Measurements from ENCODE around the gene CPNE5. TPM values are rescaled to one million over a fixed set of nuclear protein-coding genes. Genes with fewer than 3 reads are reported as not detected.

Gene CPNE5
- total and polyA plus RNA-seq, 7 donors: 0.99 to 11.6 (median 3.8) TPM

DNA sequence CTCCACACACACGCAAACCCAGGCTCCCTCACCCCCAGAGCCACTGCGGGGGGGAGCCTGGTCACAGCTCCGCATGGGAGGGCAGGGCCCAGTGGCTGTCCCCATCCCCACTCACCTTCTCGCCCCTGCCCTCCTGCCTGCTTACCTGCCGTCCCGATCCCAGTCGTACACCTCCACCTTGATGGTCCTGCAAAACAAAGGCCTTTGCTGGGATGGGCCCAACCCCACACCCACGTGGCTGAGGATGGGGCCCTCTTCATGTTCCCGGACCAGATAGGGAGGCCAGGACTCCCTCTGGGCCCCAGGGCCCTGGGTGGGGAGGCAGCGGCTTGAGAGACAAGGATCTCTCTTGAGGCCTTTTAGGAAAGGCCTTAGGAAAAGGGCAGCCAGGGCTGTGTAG lies 74.1 kb downstream of the CPNE5 start:
- H3K9me3 ChIP-seq: no peaks in the 10 kb centered on the region
- DNase-seq: no peak
- H3K27ac ChIP-seq: no peak overlapping the region
- 81 to 82% methylated on average over 10 of the region's 10 CpGs for WGBS, 2 donors
- H3K4me1 ChIP-seq: peaks cover 0 to 28% (median 20%) of the 10 kb centered on the region in 4 donors
- intact Hi-C loops (cut with DNase I): loop anchor here (2.0 kb wide), 1 partner anchor 214 kb away; no protein-coding TSS in a partner anchor
- TF ChIP-seq POLR2A (IDR thresholded peaks at IDR 0.05) (no peak), POLR2AphosphoS5 (IDR thresholded peaks at IDR 0.05) (no peak), EP300 (IDR thresholded peaks at IDR 0.05) (no peak)
- TF ChIP-seq, protein P1, sequence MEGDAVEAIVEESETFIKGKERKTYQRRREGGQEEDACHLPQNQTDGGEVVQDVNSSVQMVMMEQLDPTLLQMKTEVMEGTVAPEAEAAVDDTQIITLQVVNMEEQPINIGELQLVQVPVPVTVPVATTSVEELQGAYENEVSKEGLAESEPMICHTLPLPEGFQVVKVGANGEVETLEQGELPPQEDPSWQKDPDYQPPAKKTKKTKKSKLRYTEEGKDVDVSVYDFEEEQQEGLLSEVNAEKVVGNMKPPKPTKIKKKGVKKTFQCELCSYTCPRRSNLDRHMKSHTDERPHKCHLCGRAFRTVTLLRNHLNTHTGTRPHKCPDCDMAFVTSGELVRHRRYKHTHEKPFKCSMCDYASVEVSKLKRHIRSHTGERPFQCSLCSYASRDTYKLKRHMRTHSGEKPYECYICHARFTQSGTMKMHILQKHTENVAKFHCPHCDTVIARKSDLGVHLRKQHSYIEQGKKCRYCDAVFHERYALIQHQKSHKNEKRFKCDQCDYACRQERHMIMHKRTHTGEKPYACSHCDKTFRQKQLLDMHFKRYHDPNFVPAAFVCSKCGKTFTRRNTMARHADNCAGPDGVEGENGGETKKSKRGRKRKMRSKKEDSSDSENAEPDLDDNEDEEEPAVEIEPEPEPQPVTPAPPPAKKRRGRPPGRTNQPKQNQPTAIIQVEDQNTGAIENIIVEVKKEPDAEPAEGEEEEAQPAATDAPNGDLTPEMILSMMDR (IDR thresholded peaks at IDR 0.05): no peak
- H3K36me3 ChIP-seq: no peaks in the 10 kb centered on the region
- no peaks in the 10 kb centered on the region for H3K27me3 ChIP-seq
- H3K4me3 ChIP-seq: no peak overlapping the region

DNA sequence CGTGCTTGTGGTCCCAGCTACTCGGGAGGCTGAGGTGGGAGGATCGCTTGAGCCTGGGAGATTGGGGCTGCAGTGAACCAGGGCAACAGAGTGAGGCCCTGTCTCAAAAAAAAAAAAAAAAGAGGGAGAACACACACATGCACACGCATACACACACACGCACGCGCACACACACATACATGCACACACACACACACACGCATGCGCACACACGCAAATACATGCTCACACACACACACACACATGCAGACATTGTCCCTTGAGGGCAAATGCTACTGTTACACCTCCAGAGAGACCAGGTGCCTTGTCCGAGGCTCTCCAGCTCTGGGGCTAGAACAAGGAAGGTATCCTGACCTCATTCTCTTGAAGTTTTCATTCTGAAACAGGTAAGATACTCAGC lies 77.1 kb downstream of the CPNE5 start:
- intact Hi-C loops (cut with DNase I): no loop called here
- Histone ChIP-seq H3K4me1 (peaks cover 0 to 18% (median 13%) of the 10 kb centered on the region in 4 donors), H3K4me3 (no peak overlapping the region), H3K27me3 (no peaks in the 10 kb centered on the region), H3K27ac (no peak overlapping the region), H3K9me3 (no peaks in the 10 kb centered on the region), H3K36me3 (no peaks in the 10 kb centered on the region)
- TF ChIP-seq EP300 (IDR thresholded peaks at IDR 0.05): no peak
- no peak for TF ChIP-seq POLR2AphosphoS5 (IDR thresholded peaks at IDR 0.05)
- no peak for TF ChIP-seq POLR2A (IDR thresholded peaks at IDR 0.05)
- TF ChIP-seq, protein P1 (IDR thresholded peaks at IDR 0.05): no peak
- no peak for DNase-seq
- WGBS, 2 donors: 93 to 95% methylated on average over 11 of the region's 11 CpGs

DNA sequence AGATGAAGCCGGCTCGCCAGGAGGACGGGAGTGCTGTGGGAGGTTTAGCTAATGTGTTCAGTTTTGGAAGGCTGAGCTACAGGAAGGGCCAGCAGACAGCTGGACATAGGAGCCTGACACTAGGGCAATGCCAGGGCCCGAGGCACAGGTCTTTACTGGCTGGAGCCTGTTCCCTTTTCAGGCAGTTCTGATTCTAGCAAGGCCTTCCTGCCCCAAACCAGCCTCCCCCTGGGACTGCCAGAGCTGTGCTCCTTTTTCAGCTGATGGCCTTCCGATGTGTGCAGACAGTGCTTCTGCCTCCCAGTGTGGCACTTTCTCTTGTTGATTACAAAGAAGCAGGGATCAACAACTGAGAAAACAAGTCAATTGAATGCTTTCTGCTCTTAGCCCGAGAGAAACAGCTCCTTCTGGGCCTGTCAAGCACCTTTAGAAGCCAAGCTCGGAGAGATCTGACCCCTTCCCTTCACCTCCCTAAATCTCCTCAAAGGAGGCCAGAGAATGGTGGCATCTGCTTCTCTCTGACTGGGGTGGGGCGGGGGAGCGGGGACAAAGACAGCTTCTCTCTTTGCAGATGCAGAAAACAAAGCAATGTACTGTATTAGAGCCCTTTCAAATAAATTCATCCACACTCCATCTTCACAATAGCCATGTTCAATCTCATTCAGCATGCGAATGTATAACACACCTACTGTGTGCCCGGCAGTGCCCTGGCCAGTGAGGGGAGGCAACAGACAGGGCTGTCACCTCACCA lies 78.4 kb downstream of the CPNE5 start:
- no peaks in the 10 kb centered on the region for H3K27me3 ChIP-seq
- DNase-seq: no peak
- no peaks in the 10 kb centered on the region for H3K36me3 ChIP-seq
- 89 to 92% methylated on average over 11 of the region's 11 CpGs for WGBS, 2 donors
- intact Hi-C loops (cut with DNase I): no loop called here
- H3K4me3 ChIP-seq: no peak overlapping the region
- H3K27ac ChIP-seq: no peak overlapping the region
- peaks cover 0 to 11% (median 8%) of the 10 kb centered on the region in 4 donors for H3K4me1 ChIP-seq
- no peaks in the 10 kb centered on the region for H3K9me3 ChIP-seq
- TF ChIP-seq POLR2A (IDR thresholded peaks at IDR 0.05): no peak
- TF ChIP-seq EP300 (IDR thresholded peaks at IDR 0.05): no peak
- TF ChIP-seq, protein P1 (IDR thresholded peaks at IDR 0.05): no peak
- TF ChIP-seq POLR2AphosphoS5 (IDR thresholded peaks at IDR 0.05): no peak

DNA sequence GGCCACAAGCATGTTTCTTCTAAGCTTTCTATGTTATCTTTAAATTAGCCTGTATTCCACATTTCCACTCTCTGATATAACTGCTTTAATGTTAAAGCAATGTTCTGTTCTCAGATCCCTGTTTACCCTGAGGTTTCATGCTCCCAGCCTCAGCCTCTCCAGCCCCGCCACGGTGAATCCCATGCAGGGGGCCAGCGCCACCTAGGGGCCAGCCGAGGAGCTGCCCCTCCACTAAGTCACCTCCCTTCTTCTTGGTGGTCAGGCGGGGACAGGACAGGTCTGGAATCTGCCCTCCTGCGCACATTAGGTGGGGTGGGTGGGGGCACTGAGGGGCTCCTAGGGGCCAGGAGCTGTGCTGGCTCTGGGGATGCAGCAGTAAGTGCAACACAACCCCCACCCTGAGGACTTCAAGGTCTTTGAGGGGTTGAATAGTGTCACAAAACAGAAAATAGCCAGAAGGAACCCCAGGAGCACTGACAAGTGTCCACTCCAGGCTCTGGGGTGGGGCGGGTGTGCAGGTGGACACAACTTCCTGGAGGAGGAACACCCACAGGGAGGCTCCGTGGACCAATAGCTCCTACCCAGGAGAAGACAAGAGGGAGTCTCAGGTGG lies 80.0 kb downstream of the CPNE5 start:
- WGBS, 2 donors: 4 to 10% methylated on average over 8 of the region's 8 CpGs
- Histone ChIP-seq H3K9me3 (no peaks in the 10 kb centered on the region), H3K27me3 (no peaks in the 10 kb centered on the region), H3K36me3 (no peaks in the 10 kb centered on the region), H3K4me3 (no peak overlapping the region), H3K4me1 (peaks cover 0 to 8% (median 6%) of the 10 kb centered on the region in 4 donors), H3K27ac (no peak overlapping the region)
- peak; percentile 92 for DNase-seq
- intact Hi-C loops (cut with DNase I): loop anchor here (2.0 to 5.0 kb wide), 3 partner anchors 77 to 337 kb away; no protein-coding TSS in a partner anchor
- TF ChIP-seq, protein P1 (IDR thresholded peaks at IDR 0.05): peak; percentile 88 to 98 (median 94)
- TF ChIP-seq POLR2AphosphoS5 (IDR thresholded peaks at IDR 0.05): no peak
- no peak for TF ChIP-seq POLR2A (IDR thresholded peaks at IDR 0.05)

Measured in sigmoid colon (tissue), 7 donors.